SHP77 (cell line): Measurements from ENCODE around the gene ATP10B.

Experiments used
- DNase-seq, 2 experiments: peaks; one replicate each; lab custom pipeline; 2025; lab: John Stamatoyannopoulos, UW

Gene ATP10B

GRCh38 chr5:160638161-160638742, 213.8 kb downstream of the ATP10B start:
- no peak for DNase-seq

GRCh38 chr5:160637357-160638090, 214.5 kb downstream of the ATP10B start:
- no peak for DNase-seq

- DNase-seq: no peak
Observed at GRCh38 chr5:160635663-160636062, 216.3 kb downstream of the ATP10B start.

GRCh38 chr5:160635046-160635445, 217.0 kb downstream of the ATP10B start:
- DNase-seq: no peak

- DNase-seq: no peak
Observed at GRCh38 chr5:160629003-160629402, 223.0 kb downstream of the ATP10B start.

GRCh38 chr5:160628619-160628968, 223.4 kb downstream of the ATP10B start:
- DNase-seq: no peak

GRCh38 chr5:160627921-160628618, 223.9 kb downstream of the ATP10B start:
- DNase-seq: no peak

- no peak for DNase-seq
Observed at GRCh38 chr5:160626322-160626721, 225.7 kb downstream of the ATP10B start.

- no peak for DNase-seq
Observed at GRCh38 chr5:160621526-160621925, 230.5 kb downstream of the ATP10B start.

- DNase-seq: no peak
Observed at GRCh38 chr5:160620401-160620800, 231.6 kb downstream of the ATP10B start.

- DNase-seq: no peak
Observed at GRCh38 chr5:160619381-160619780, 232.6 kb downstream of the ATP10B start.

GRCh38 chr5:160618286-160618685, 233.7 kb downstream of the ATP10B start:
- no peak for DNase-seq

- no peak for DNase-seq
Observed at GRCh38 chr5:160616712-160617497, 235.1 kb downstream of the ATP10B start.

GRCh38 chr5:160614136-160614535, 237.9 kb downstream of the ATP10B start:
- no peak for DNase-seq

GRCh38 chr5:160605266-160605665, 246.7 kb downstream of the ATP10B start:
- DNase-seq: no peak

- no peak for DNase-seq
Observed at GRCh38 chr5:160604484-160604883, 247.5 kb downstream of the ATP10B start.

GRCh38 chr5:160602744-160603143, 249.3 kb downstream of the ATP10B start:
- no peak for DNase-seq

GRCh38 chr5:160601046-160601445, 251.0 kb downstream of the ATP10B start:
- no peak for DNase-seq

- no peak for DNase-seq
Observed at GRCh38 chr5:160573318-160573717, 278.7 kb downstream of the ATP10B start.

GRCh38 chr5:160567031-160567705, 284.8 kb downstream of the ATP10B start:
- no peak for DNase-seq

- no peak for DNase-seq
Observed at GRCh38 chr5:160565376-160565775, 286.6 kb downstream of the ATP10B start.

- no peak for DNase-seq
Observed at GRCh38 chr5:160556846-160557245, 295.2 kb downstream of the ATP10B start.
